Lower leg skin (tissue), 3 donors: ENCODE data around the gene MYOG.

Source experiments
- POLR2A ChIP-seq, 2 donors: fragments of 450-650 bp; IDR thresholded peaks; one replicate each; pipeline ENCODE4 v1.6.1; 2016 to 2017; ENCODE audit warnings: antibody characterized with exemption in 2 of 2, mild to moderate bottlenecking in 1 of 2, moderate library complexity in 1 of 2
- TF ChIP-seq, protein P1 (sequence below), 3 donors: fragments of 450-650 bp; IDR thresholded peaks; one replicate each; pipeline ENCODE4 v1.5.1; 2016; ENCODE audit warnings: antibody characterized with exemption in 3 of 3, mild to moderate bottlenecking in 3 of 3, moderate library complexity in 2 of 3

DNA sequence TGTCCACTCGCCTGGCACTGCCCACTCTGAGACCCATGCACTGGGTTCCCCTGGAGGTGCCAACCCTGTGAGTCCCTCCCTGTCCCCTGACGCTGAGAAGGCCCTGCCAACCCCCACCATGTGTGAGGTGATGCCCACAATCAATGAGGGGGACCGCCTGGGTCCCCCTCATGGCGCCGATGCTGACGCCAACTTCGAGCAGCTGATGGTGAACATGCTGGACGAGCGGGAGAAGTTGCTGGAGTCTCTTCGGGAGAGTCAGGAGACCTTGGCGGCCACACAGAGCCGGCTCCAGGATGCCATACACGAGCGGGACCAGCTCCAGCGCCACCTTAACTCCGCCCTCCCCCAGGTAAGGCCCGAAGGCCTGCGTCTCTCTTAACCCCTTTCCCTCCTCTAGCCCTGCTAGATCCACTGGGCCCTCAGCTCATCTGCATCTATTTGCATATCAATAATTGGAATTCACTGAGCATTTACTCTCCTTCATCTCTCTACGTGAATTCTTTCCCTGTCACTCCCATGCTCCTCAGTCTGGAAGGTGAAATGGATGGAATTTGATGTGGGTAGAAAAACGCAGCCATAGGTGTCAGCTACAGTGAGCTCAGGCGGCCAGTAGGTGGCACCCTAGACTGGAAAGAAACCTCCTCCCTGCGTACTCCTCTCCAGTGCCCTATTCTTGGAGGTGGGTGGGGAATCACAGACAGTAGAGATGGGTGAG lies 46.8 kb downstream of the MYOG start:
- TF ChIP-seq POLR2A (IDR thresholded peaks at IDR 0.05): no peak
- TF ChIP-seq, protein P1, sequence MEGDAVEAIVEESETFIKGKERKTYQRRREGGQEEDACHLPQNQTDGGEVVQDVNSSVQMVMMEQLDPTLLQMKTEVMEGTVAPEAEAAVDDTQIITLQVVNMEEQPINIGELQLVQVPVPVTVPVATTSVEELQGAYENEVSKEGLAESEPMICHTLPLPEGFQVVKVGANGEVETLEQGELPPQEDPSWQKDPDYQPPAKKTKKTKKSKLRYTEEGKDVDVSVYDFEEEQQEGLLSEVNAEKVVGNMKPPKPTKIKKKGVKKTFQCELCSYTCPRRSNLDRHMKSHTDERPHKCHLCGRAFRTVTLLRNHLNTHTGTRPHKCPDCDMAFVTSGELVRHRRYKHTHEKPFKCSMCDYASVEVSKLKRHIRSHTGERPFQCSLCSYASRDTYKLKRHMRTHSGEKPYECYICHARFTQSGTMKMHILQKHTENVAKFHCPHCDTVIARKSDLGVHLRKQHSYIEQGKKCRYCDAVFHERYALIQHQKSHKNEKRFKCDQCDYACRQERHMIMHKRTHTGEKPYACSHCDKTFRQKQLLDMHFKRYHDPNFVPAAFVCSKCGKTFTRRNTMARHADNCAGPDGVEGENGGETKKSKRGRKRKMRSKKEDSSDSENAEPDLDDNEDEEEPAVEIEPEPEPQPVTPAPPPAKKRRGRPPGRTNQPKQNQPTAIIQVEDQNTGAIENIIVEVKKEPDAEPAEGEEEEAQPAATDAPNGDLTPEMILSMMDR (IDR thresholded peaks at IDR 0.05): peak in 1 of 3 donors; percentile 87
